ENCODE measurements around the gene SMU1. TPM values are rescaled to one million over a fixed set of nuclear protein-coding genes. Genes with fewer than 3 reads are reported as not detected.

Gene SMU1
- total RNA-seq (ENCODE audit: low replicate concordance) = 28.3 and 31.5 TPM in 2 replicates

DNA sequence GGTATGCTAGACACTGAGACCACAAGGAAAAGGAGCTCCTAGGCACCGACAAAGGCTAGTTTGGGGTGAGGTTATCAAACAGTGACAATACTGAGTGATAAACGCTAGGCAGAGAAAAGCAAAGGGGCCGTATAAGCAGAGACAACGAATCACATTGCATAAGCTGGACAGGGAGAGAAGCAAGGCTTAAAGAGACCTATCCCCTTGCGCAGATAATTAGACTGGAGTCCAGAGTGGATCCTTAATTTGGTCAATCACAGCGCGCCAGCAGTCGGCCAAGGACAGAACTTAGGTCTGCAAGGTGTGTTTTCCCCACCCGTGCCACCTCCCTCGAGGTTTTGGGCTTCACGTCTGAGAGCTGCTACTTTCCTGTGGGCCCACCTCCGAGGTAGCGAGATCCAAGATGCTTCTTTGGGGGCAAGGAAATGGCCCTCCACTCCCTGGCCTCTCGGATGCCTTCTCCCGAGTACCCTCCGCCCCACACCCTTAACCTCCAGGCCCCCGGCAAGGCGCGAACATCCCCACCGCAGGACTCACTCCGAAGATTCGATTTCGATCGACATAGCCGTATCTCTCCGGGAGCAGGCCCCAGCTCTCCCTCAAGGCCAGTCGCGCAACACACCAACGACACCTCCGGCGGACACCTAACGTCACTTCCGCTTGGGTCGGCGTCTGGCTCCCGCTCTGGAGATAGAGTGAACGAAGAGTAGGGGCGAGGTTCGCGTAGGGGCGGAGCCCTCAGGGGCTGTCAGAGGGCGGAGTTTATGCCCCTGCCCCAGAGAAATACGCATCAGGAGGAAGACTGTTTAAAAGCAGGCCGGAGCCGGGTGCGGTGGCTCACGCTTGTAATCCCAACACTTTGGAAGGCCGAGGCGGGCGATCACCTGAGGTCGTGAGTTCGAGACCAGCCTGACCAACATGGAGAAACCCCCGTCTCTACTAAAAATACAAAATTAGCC lies at the start of gene SMU1:
Gene SMU1, minus strand, starts transcription at position 629 of the 959 bp plus-strand sequence. Its CDS starts 66 bp downstream, at position 563.

DNA sequence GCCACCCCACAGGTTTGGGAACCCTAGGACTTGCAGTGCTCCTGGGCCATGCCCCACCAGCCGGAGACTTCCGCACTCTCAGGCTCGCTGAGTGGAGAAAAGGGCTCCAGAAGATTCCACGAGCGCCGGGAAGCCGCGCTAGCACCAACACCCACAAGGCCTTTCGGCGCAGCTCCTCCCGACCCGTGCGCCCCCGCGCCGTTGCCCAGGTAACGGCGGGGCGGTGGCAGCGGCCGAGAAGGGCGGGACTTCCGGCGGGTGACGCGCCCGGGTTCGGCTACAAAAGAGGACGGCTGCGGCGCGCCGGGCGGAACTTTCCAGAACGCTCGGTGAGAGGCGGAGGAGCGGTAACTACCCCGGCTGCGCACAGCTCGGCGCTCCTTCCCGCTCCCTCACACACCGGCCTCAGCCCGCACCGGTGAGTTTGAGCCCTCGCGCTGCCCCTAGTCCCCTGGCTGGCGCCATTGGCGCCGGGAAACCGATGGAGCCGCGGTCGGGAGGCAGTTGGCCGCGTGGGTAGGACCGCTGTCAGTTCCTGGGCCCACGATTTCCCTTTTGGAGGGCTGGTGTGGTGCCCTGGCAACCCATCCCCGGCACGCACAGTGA lies 51.4 kb downstream of the SMU1 start, which contains the start of gene DNAJA1:
Gene DNAJA1, plus strand, starts transcription at position 308 of the 606 bp plus-strand sequence. CDS start 1,212 bp downstream, outside the sequence.

Other genes with a start within 250 kb of the SMU1 start
- gene APTX, start 75.0 kb downstream of the SMU1 start, total RNA-seq (ENCODE audit: low replicate concordance) = 34.3 and 35.2 TPM in 2 replicates
- gene DNAJA1, start 51.4 kb downstream of the SMU1 start, total RNA-seq (ENCODE audit: low replicate concordance) = 67.4 and 170 TPM in 2 replicates
- 10.4 and 37.4 TPM in 2 replicates for gene B4GALT1, start 90.7 kb upstream of the SMU1 start, total RNA-seq (ENCODE audit: low replicate concordance)
- not detected in 2 replicates for gene SPINK4, start 163.5 kb upstream of the SMU1 start, total RNA-seq (ENCODE audit: low replicate concordance)
- 18.7 and 23.8 TPM in 2 replicates for gene BAG1, start 188.0 kb upstream of the SMU1 start, total RNA-seq (ENCODE audit: low replicate concordance)
- 115 and 135 TPM in 2 replicates for gene CHMP5, start 188.4 kb upstream of the SMU1 start, total RNA-seq (ENCODE audit: low replicate concordance)
- gene NFX1, start 213.8 kb upstream of the SMU1 start, total RNA-seq (ENCODE audit: low replicate concordance) = 17.4 and 25.4 TPM in 2 replicates